ENCODE measurements around the gene NEO1.

- TF ChIP-seq CTCF (IDR thresholded peaks at IDR 0.05; ENCODE audit: insufficient read depth, low read depth, low read length): no peak
- TF ChIP-seq EZH2 (IDR thresholded peaks at IDR 0.05; ENCODE audit: insufficient read depth, low read length): no peak
These were observed 291.8 kb downstream of the NEO1 start for GRCh38 chr15:73344056-73344455.
